HG03442 (cell line): Measurements from ENCODE around the gene ADAP1.

Experiments
- ATAC-seq: cut with Tn5 transposase; IDR thresholded peaks from one replicate; pipeline ENCODE4 v1.9.1; 2021; ENCODE audit warnings: mild to moderate bottlenecking, moderate library complexity; ENCODE audit not compliant: unreplicated experiment

The ADAP1 gene

GRCh38 chr7:897086-897485, 57.4 kb downstream of the ADAP1 start:
- ATAC-seq: no peak

GRCh38 chr7:896346-897075, 58.0 kb downstream of the ADAP1 start:
- ATAC-seq: no peak

- ATAC-seq: no peak
These were observed 58.9 kb downstream of the ADAP1 start for GRCh38 chr7:895451-896052.

- no peak for ATAC-seq
These were observed 59.5 kb downstream of the ADAP1 start for GRCh38 chr7:894927-895450.

- no peak for ATAC-seq
These were observed 60.2 kb downstream of the ADAP1 start for GRCh38 chr7:894164-894867.

GRCh38 chr7:893686-894085, 60.8 kb downstream of the ADAP1 start:
- no peak for ATAC-seq

GRCh38 chr7:892648-893593, 61.6 kb downstream of the ADAP1 start:
- ATAC-seq: no peak

GRCh38 chr7:891805-892204, 62.7 kb downstream of the ADAP1 start:
- no peak for ATAC-seq

GRCh38 chr7:891291-891690, 63.2 kb downstream of the ADAP1 start:
- ATAC-seq: no peak

GRCh38 chr7:890868-891267, 63.6 kb downstream of the ADAP1 start:
- no peak for ATAC-seq

GRCh38 chr7:889391-889790, 65.1 kb downstream of the ADAP1 start:
- ATAC-seq: no peak

GRCh38 chr7:889025-889390, 65.5 kb downstream of the ADAP1 start:
- ATAC-seq: no peak

- ATAC-seq: no peak
These were observed 66.1 kb downstream of the ADAP1 start for GRCh38 chr7:888081-889024.

GRCh38 chr7:887488-887820, 67.0 kb downstream of the ADAP1 start:
- ATAC-seq: no peak

GRCh38 chr7:886626-887487, 67.6 kb downstream of the ADAP1 start:
- no peak for ATAC-seq

GRCh38 chr7:885893-886625, 68.4 kb downstream of the ADAP1 start:
- no peak for ATAC-seq

- ATAC-seq: no peak
These were observed 69.1 kb downstream of the ADAP1 start for GRCh38 chr7:885261-885892.
